ENCODE results near the gene AHCYL1.

Gene AHCYL1

DNA sequence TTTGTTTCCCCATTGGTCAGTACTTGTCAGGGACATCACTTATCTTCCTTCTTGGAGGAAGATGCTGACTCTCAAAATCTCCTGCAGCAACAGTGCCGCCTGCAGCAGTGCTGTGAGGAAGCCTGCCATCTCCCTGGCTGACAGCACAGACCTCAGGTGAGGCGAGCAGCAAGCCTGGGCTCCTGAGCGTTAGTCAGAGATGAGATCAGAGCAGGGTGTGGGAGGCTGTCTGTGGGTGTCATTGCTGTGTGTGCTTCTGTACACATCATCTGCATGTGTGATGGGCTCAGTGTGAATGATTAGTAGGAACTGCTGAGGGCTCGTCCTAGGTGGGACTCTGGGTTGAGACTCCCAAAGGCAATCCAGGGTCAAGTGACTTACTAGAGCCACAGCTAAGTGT, 56.0 kb downstream of the AHCYL1 start:
- DNase-seq: no peak

GRCh38 chr1:110043016-110043415, 58.5 kb downstream of the AHCYL1 start:
- no peak for DNase-seq

DNA sequence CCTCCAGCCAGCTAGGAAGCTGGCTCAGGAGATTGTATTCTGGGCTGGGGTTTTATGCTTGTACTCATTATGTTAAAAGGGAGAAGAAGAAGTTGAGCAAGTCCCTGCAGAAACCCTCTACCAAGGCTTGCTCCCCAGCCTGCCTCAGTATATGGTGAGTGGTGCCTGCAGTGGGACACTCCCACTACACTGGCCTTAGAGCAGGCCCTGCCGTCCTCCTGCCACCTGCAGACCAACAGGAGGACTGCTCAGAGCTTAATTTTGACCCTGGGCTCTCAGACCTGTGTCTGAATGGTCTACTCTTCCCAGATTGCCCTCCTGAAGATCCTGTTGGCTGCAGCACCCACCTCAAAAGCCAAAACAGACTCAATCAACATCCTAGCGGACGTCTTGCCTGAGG, 62.9 kb downstream of the AHCYL1 start:
- no peak for DNase-seq

- no peak for DNase-seq
Measured at GRCh38 chr1:110048240-110048639, 63.7 kb downstream of the AHCYL1 start.

DNA sequence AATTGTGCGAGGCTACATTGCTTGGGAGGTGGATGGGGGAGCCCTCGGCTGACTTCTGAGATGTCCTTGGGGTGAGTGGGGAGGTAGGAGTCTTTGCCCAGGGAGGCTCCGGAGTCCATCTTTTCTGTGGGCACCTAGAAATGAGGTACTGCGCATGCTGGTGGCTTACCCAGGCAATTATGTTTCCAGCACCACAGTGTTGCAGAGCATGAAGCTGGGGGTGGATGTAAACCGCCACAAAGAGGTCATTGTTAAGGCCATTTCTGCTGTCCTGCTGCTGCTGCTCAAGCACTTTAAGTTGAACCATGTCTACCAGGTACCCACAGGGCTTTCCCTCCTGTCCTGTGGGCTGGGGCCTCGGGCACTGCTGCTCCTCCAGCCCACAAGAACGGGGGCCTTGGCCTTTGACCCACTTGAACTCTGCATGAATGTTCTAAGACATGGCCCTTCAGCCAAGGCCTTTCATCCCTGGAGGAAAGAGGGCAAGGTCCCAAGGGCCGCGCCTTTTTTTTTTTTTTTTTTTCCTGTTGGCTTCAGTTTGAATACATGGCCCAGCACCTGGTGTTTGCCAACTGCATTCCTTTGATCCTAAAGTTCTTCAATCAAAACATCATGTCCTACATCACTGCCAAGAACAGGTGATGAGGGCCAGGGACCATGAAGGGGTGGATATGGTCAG, 64.5 kb downstream of the AHCYL1 start:
- no peak for DNase-seq

DNA sequence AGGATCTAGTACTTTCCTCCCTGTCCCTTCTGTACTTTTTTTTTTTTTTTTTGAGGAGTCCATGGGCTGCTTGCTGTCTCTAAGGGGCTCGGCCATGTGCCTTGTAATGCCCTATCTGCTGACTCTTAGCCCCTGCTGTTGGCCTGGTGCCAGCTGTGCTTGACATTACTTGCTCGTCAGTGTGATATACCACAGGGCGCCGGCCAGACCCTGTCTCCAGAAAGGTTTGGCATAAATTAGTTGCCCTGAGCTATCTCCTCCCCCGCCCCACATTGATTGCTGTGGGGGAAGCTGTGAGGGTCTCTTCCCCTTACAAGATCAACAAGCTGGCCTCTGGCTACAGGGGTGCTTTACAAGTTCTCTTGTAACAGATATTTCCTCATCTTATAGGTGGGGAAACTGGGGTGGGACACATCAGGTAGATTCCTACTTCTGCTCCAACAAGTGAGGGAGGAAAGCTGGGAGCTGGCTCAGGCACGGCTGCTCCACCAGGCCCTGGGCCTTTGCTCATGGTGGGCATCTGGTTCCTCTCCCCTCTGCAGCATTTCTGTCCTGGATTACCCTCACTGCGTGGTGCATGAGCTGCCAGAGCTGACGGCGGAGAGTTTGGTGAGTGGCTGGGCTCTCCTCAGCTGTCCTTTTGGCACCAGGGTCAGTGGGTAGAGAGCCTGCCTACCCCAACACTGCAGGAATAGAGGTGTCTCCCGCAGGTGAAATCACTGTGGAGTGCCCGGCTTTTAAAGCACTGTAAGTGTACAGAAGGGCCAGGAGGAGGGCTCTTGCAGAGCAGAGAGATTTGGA, 65.4 kb downstream of the AHCYL1 start:
- no peak for DNase-seq

DNA sequence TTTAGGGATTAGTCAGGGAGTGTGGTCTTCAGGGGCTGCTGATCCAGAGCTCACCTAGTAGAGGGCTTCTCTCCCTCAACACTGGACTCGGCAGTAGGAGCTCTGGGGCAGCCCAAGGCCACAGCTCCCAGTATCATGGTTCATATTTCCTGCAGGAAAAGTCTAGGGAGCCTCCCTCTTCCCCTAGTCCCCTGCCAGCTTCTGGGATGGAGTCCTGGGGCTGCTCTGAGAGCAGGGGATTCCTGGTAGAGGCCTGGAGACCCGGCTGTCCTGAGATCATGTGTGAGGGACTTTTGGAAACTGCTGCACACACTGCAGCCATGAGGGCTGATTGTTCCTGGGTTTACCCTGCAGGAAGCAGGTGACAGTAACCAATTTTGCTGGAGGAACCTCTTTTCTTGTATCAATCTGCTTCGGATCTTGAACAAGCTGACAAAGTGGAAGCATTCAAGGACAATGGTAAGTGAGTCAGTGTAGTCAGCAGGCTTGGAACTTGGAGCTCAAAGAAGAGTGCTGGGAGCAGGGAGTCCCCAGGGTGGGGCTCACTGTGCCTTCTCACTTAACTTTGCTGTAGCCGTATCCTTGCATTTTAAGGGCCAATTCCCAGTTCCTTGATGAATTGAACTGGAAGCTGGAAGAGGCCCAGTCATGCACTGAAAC, 66.2 kb downstream of the AHCYL1 start:
- DNase-seq: no peak

GRCh38 chr1:110051262-110051648, 66.7 kb downstream of the AHCYL1 start:
- no peak for DNase-seq

- peak; percentile 47 to 68 for DNase-seq
Measured at GRCh38 chr1:110053552-110054428, 69.2 kb downstream of the AHCYL1 start.

DNA sequence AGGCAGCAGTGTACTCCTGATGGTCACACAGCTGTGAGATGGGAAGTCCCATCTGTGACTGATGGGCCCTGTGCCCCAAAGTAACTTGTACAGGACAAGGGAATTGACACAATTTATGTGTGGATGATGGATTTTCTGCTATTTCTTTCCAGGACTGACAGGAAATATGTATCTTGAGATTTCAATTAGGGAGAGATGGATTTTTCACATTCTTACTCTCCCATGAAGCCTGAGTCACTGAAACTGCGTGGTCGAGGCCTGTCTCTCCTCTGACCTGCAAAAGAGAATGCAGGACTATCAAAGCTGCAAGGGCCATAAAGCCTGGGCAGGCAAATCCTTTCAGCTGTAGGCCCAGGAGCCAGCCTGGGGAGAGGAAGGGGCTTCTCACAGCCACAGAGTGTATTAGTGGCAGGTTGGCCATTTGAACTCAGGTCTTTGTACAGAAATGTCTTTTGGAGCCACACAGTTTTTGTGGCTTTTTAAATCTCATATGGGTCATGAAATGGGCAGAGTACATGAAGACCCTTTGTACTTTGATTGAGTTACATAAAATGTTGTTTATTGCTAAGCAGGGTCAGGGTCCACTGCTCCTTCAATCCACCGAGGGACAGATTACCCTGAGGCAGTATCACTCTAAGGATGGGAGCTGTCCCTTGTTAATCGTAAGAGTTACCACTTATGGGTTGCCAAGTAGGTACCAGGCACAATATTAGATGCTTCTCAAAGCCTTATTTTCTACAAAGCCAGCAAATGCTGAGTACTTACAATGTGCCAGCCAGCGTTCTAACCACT, 71.1 kb downstream of the AHCYL1 start:
- no peak for DNase-seq

GRCh38 chr1:110056285-110056683, 71.7 kb downstream of the AHCYL1 start:
- no peak for DNase-seq

GRCh38 chr1:110056776-110057175, 72.2 kb downstream of the AHCYL1 start:
- no peak for DNase-seq

DNA sequence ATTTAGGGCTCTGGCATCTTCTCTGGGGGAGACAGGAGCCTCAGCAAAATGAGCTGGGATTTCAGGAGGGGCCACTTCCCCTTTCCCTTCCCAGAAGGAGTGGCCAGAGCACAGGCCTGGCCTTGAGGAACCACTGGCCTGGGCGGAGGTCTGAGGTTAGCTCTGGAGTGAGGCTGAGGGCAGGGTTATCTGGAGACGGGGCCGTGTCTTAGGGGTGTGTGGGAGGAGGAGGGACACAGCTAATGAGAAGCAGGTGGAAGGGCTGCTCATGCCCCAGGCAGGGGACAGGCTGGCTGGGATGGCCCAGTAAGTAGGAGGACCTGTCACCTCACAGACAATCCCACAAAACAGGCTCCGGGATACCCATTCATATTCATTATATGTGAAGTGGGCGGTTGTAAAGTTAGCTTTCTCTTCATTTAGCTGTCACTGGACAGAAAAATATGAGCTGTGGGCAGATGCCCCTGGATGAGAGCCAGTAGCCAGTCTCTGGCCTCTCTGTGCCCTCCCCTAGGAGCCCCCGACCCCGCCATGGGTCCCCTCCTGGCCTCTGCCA, 73.5 kb downstream of the AHCYL1 start:
- no peak for DNase-seq

GRCh38 chr1:110058591-110058990, 74.0 kb downstream of the AHCYL1 start:
- DNase-seq: no peak

GRCh38 chr1:110059133-110059863, 74.7 kb downstream of the AHCYL1 start:
- DNase-seq: no peak

DNA sequence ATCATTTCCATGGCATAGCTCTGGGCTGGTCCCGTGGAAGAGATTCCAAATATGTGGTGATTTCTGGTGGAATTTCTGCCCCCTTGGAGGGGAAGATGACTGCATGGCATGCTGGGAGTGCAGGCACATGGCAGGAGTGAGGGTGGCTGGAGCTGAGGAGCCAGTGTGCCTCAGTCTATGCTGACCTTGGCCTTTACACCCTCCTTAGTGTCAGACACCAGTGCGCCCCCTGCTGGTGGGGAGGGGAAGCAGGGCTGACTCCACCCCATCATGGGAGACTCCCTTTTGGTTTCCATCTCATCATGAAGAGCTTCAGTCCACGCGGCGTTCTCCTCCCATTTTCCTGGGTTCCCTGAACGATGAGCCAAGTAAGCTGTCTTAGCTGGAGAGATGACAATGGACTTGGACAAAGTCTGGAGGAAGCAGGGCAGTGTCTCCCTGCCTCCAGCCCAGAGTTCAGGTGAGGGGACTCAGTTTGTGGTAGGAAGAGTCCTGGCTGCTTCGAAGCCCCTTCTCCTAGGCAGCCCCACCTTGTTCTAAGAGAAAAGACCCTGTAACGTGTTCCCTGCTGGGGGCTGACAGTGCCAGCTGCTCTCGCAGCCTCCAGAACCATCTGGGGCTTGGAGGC, 75.6 kb downstream of the AHCYL1 start:
- peak; percentile 60 to 73 for DNase-seq

- no peak for DNase-seq
Measured at GRCh38 chr1:110060662-110061060, 76.1 kb downstream of the AHCYL1 start.

DNA sequence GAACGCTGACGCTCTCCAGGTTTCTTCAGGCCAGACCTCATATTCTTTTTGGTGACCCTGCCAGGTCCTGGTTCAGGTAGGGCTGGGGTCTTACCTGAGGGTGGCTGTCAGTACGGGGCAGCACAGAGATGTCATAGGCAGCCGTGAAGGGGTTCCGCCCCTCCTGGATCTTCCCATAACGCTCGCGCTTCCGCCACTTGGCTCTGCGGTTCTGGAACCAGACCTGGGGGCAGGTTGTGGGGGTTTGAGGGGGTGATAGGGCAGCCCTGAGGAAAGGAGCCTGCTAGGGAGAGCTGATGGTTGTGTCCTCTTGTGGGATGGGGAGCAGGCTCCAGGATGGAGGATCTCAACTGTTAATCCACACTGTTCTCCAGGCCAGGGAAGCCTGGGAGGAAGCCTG, 76.8 kb downstream of the AHCYL1 start:
- DNase-seq: no peak

GRCh38 chr1:110062612-110063011, 78.0 kb downstream of the AHCYL1 start:
- no peak for DNase-seq

DNA sequence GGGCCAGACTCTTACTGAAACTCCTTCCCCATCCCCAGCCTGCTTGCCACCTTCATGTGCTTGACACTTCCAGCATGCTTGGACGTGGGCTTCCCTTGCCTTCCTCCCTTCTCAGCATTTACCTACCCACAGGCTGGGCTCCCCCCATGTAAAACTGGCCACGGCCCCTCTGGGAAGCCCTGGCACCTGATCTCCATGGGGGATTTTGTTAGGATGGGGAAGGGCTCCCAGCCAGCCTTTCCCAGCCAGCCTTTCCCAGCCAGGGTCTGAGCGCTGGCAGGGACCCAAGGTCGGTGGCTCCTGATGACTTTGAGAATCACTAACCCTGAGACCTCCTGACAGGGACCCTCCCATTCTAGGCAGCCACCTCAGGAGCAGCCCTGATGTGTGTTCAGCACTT, 79.2 kb downstream of the AHCYL1 start:
- no peak for DNase-seq
